Fibroblast of lung (primary cell): Measurements from ENCODE around the gene CCDC33.

ENCODE experiments used
- CTCF ChIP-seq, 2 donors: IDR thresholded peaks in 1 of 2; conservative IDR thresholded peaks in 1 of 2; 1 replicate in 1 of 2; 2 replicates in 1 of 2; pipeline ENCODE4 v1.5.1; 2011 to 2012; ENCODE audit warnings: low read length in 2 of 2, control low read depth in 1 of 2, inconsistent platforms in 1 of 2, low read depth in 1 of 2, mild to moderate bottlenecking in 1 of 2
- EZH2 ChIP-seq: IDR thresholded peaks from 2 replicates; pipeline ENCODE4 v1.5.1; 2012; ENCODE audit warnings: low read length, control low read depth, mild to moderate bottlenecking; ENCODE audit errors: missing control alignments

- no peak for TF ChIP-seq CTCF (conservative IDR thresholded peaks at IDR 0.05 in 1 of 2, IDR thresholded peaks at IDR 0.05 in 1 of 2; ENCODE audit: low read depth in 1 of 2, low read length in 2 of 2)
- TF ChIP-seq EZH2, result no peak
Observed at GRCh38 chr15:74278207-74278606, 42.1 kb downstream of the CCDC33 start.
